ENCODE data around the gene DHRSX.

DNA sequence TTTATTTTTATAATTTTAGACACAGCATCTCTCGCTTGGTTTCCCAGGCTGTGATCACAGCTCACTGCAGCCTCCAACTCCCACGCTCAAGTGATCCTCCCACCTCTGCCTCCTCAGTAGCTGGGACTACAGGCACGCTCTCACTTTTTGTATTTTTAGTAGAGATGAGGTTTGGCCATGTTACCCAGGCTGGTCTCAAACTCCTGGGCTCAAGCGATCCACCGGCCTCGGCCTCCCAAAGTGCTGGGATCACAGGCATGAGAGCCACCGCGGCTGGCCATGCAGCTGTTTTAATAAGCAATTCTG, 39.1 kb downstream of the DHRSX start:
- TF ChIP-seq CTCF (IDR thresholded peaks at IDR 0.05) (no peak), POLR2A (IDR thresholded peaks at IDR 0.05) (no peak)
